ENCODE results near the gene MAGEF1. TPM values are rescaled to one million over a fixed set of nuclear protein-coding genes. Genes with fewer than 3 reads are reported as not detected.
A peak's percentile ranks its signal among the peaks of the same experiment; 100 is the strongest.

Gene MAGEF1
- total and polyA plus RNA-seq, 2 of the 13 experiments (the other 11 are each of a cell fraction or from before 2014, with no cell fraction given): 26.0 to 62.4 TPM

DNA sequence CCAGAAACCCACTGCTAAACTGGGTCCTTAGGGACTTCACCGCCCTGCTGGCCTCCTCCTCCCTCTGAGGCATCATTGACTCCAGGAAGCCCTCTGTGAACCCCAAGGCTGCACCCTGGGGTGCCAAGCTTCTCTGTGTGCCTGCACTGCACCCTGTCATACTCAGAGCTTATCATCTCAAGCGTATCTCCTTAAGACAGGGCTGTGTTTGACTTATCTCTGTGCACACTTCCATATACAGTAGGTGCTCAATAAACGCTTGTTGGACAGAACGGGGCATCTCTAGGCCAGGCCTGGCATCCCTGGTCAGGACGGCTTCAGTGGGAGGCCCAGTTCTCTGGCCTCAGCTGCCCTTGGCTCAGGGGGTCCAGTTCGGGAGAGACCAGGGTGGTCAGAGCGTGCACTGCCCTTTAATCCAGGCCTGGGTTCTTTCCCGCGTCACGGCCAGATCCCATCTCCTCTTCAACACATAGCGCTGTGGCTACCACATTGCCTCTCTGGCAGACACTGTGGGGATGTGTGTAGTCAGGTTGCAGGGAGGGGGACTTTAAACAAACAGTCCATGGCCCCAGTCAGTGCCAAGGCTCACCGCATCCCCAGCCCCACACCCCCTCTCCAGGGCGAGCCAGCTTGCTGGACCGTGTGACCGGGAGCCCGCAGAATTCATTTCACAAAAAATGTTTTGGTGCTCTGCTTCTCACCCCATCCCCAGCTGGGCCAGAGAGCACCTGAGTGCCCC is 33.4 kb downstream of the MAGEF1 start:
- in situ Hi-C loops (cut with HindIII; ENCODE audit: extremely low pct_ligation_motif_present, low pct_unique_long_range_greater_than_20kb): no loop called here

DNA sequence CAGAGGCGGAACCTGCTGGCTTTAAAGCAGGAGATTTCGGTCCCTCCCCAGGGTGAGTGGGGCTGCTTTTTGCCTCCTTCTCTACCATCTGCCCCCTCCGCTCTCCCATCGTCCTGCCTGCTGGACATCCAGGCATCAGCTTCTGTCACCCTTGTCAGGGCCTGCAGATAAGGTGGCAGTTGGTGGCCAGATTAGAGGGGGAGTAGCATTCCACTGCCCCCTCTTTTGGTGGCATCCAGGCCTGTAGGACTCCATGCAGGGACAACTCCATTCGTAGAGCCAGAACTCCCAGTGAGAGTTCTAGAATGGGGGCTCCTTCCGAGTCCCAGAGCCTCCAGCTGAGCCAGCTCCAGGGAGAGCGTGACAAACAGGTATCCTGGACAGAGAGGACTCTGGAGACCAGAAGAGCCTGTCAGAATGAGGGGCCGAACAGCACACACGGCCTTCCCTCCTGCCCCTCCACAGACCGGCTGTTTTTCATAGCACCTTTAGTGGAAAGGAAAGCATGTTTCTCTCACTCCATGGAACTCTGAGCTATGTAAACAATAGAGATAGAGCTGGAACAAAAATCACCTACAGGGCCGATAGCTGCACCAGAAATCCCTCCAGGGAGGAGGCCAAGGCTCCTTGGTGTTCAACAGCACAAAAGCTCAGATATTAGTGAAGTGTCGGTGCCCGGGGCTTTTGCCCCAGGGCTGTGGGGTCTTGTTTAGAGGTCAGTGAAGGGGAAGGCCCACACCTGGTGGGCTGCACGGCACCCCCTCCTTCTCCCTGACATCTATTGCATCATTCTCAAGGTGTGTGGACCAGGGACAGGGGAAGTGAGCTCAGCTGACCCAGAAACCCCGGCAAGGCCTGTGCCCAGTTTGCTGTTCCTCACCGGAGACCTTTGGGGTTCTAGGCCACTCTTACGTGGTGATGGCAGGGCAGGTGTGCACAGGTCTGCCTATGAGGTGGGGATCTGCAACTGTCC is 34.2 kb downstream of the MAGEF1 start:
- FAIRE-seq: no peak
- ChIA-PET POLR2A (no interaction called here), CTCF (ENCODE audit: low intra/inter-chr PET ratio, low total read pairs) (no interaction called here)
- Histone ChIP-seq H3K79me2 (ENCODE audit: insufficient read depth, low read length) (no peaks in the 10 kb centered on the region), H3K4me1 (ENCODE audit: insufficient read depth, low read length) (peaks cover 22% of the 10 kb centered on the region), H2AFZ (ENCODE audit: low read length) (no peak overlapping the region), H3K36me3 (replicated peaks in 1 of 2; ENCODE audit: control insufficient read depth in 1 of 2, insufficient read depth in 2 of 2, low read length in 2 of 2) (no peaks in the 10 kb centered on the region), H3K27ac (ENCODE audit: extremely low read length, insufficient read depth, low read length) (no peak overlapping the region), H3K9ac (ENCODE audit: insufficient read depth, low read depth, low read length) (no peak overlapping the region), H3K4me2 (ENCODE audit: low read depth, low read length) (peak overlapping the region; percentile 25), H4K20me1 (ENCODE audit: insufficient read depth, low read length) (no peaks in the 10 kb centered on the region), H3K27me3 (ENCODE audit: control insufficient read depth in 1 of 2, insufficient read depth in 2 of 2, low read length in 2 of 2) (peaks cover 7 to 12% of the 10 kb centered on the region in 2 experiments; a peak in 3 of 5 replicates), H3K4me3 (replicated peaks in 1 of 3; ENCODE audit: insufficient read depth in 1 of 3, low read depth in 2 of 3, low read length in 3 of 3) (peak overlapping the region in 1 of 3 experiments; percentile 9; a peak in 1 of 6 replicates), H3K9me3 (ENCODE audit: low read length) (no peaks in the 10 kb centered on the region)
- WGBS (ENCODE audit: low lambda C conversion rate): 49% methylated on average over 10 of the region's 17 CpGs
- ATAC-seq: peak; percentile 35
- intact Hi-C loops (cut with micrococcal nuclease; ENCODE audit: unreplicated experiment) (no loop called here), in situ Hi-C loops (cut with HindIII; ENCODE audit: extremely low pct_ligation_motif_present, low pct_unique_long_range_greater_than_20kb) (no loop called here)
- DNase-seq (ENCODE audit: low spot score): no peak
- BruUV-seq (replicated peaks): no TSS peak
- TF ChIP-seq ZNF598 (CRISPR knock-in tag; IDR thresholded peaks at IDR 0.05; ENCODE audit: borderline replicate concordance) (no peak), ATF4 (CRISPR knock-in tag; IDR thresholded peaks at IDR 0.05) (peak in 1 of 2 experiments; percentile 46; a peak in 2 of 4 replicates), CEBPB (IDR thresholded peaks at IDR 0.05; ENCODE audit: borderline replicate concordance, low read depth, low read length) (peak; percentile 59; the same call in 1 of the 2 replicates), GTF3A (CRISPR knock-in tag; conservative IDR thresholded peaks at IDR 0.05) (no peak), ZNF446 (CRISPR knock-in tag; IDR thresholded peaks at IDR 0.05) (0 out of 2 replicates have a peak, but pooled peaks have one; percentile 38), CEBPG (CRISPR knock-in tag; IDR thresholded peaks at IDR 0.05) (peak; percentile 27; the same call in 1 of the 2 replicates)

More for the DNA sequence above, 33.4 kb downstream of the MAGEF1 start:
- Histone ChIP-seq H3K9ac (ENCODE audit: insufficient read depth, low read depth, low read length) (no peak overlapping the region), H3K4me3 (replicated peaks in 1 of 3; ENCODE audit: insufficient read depth in 1 of 3, low read depth in 2 of 3, low read length in 3 of 3) (no peak overlapping the region), H3K4me2 (ENCODE audit: low read depth, low read length) (no peak overlapping the region), H2AFZ (ENCODE audit: low read length) (no peak overlapping the region), H3K79me2 (ENCODE audit: insufficient read depth, low read length) (no peaks in the 10 kb centered on the region), H3K4me1 (ENCODE audit: insufficient read depth, low read length) (peaks cover 22% of the 10 kb centered on the region), H3K9me3 (ENCODE audit: low read length) (no peaks in the 10 kb centered on the region), H3K27ac (ENCODE audit: extremely low read length, insufficient read depth, low read length) (no peak overlapping the region), H3K36me3 (replicated peaks in 1 of 2; ENCODE audit: control insufficient read depth in 1 of 2, insufficient read depth in 2 of 2, low read length in 2 of 2) (no peaks in the 10 kb centered on the region), H4K20me1 (ENCODE audit: insufficient read depth, low read length) (no peaks in the 10 kb centered on the region), H3K27me3 (ENCODE audit: control insufficient read depth in 1 of 2, insufficient read depth in 2 of 2, low read length in 2 of 2) (peaks cover 7 to 12% of the 10 kb centered on the region in 2 experiments; a peak in 3 of 5 replicates)
- ATAC-seq (peak; percentile 16), DNase-seq (ENCODE audit: low spot score) (no peak), FAIRE-seq (no peak)
- intact Hi-C loops (cut with micrococcal nuclease; ENCODE audit: unreplicated experiment): no loop called here
- POLR2A ChIA-PET: no interaction called here
- BruUV-seq (replicated peaks): no TSS peak
- WGBS (ENCODE audit: low lambda C conversion rate): 47% methylated on average over 7 of the region's 16 CpGs
- TF ChIP-seq ZNF589 (CRISPR knock-in tag; conservative IDR thresholded peaks at IDR 0.05): no peak
- no peak for TF ChIP-seq MTA1 (CRISPR knock-in tag; IDR thresholded peaks at IDR 0.05; ENCODE audit: borderline replicate concordance)
- no peak for TF ChIP-seq CCDC6 (CRISPR knock-in tag; IDR thresholded peaks at IDR 0.05)
- TF ChIP-seq PHF21A (CRISPR knock-in tag; IDR thresholded peaks at IDR 0.05): no peak
- TF ChIP-seq FOXA3 (CRISPR knock-in tag; IDR thresholded peaks at IDR 0.05): no peak
- no peak for TF ChIP-seq ZNF180 (CRISPR knock-in tag; IDR thresholded peaks at IDR 0.05; ENCODE audit: borderline replicate concordance, low read depth)
- no peak for TF ChIP-seq ZC3H13 (CRISPR knock-in tag; IDR thresholded peaks at IDR 0.05)
- TF ChIP-seq PHB2 (IDR thresholded peaks at IDR 0.05; ENCODE audit: partially characterized antibody): no peak
- TF ChIP-seq SRY (CRISPR knock-in tag; IDR thresholded peaks at IDR 0.05): no peak
- no peak for TF ChIP-seq ZFX (CRISPR knock-in tag; IDR thresholded peaks at IDR 0.05; ENCODE audit: low read depth)
- no peak for TF ChIP-seq ISL2 (CRISPR knock-in tag; IDR thresholded peaks at IDR 0.05)
- TF ChIP-seq RBM39 (IDR thresholded peaks at IDR 0.05; ENCODE audit: low read depth, low read length, poor library complexity, severe bottlenecking): no peak
- CTCF ChIA-PET (ENCODE audit: low intra/inter-chr PET ratio, low total read pairs): no interaction called here
